Posterior vena cava (tissue), 2 donors: ENCODE data around the gene NCMAP. TPM values are rescaled to one million over a fixed set of nuclear protein-coding genes. Genes with fewer than 3 reads are reported as not detected.
"Not testable (repeated sequence)": the region's sequence is repeated elsewhere in the genome, so short reads cannot be mapped to it uniquely, and the experiment has no call there.

ENCODE experiments used
- DNase-seq: peaks from one replicate; pipeline ENCODE4 v3.0.0-alpha.2; 2020; ENCODE audit warnings: low spot score
- intact Hi-C, 2 donors: fragments of 100-400 bp; cut with DNase I; formaldehyde crosslinking; loops; one replicate each; pipeline versions ENCODE4 v1.14.1 to v1.14.2; 2022 to 2023
- long read RNA-seq, 2 donors: library from polyadenylated mRNA; unstranded; transcript quantifications; one replicate each; pipeline ENCODE4 v2.0.0, GENCODE V29; 2020 to 2021
- total RNA-seq, 2 donors: library from RNA; stranded (reverse); fragmentation: NEBNext Ultra II Directional; extraction: Animal tissue kit (Norgen Biotek cat#: 25700); gene quantifications; one replicate each; pipeline ENCODE4 v1.2.1, GENCODE V29; 2021
- donor health status: DM: yes; HTN: yes; CAD: no.
- donor health status: DM: yes; HTN: yes; CAD: no.

NCMAP gene
- not detected for total RNA-seq
- long read RNA-seq, donor 1 = 0 reads
- long read RNA-seq, donor 2 = 0 reads

DNA sequence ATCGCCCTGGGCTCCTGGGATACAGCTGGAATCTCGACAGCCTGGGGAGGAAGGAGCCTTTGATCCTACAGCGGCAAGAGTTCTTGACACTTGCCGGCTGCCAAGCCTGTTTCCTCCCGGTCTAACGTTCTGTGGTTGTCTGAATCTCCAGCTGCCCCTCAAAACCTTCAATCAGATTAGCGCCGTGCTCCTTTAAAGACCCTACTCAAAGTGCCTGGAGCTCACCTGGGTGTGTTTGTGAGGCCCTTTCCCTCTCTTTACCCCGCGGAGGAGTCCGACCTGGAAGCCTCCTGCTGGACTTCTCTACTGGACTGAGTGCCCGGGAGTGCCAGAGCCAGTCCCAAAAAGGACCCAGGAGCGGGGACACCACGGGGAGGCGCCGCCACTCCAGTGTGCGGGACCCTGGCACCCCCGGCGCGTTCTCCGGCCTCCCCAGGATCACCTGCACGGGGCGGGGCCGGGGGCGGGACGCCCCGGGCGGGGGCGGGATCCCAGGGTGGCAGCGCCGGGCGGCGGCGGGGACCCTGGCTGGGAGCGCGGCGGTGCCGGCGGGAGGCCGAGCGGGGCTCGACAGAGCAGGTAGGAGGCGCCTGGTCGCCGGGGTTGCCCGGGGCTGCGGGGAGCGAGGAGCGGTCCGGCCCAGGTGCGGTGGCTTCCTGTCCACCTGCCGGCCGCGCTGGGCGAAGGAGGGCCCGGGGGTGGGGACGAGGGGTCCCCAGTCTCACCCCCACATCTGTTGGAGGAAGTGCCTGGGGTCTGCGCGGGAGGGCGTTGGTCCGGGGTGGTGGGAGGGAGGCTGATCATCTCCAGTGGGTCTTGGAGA, at the start of gene NCMAP:
Gene NCMAP, plus strand, starts transcription at position 497 of the 823 bp plus-strand sequence. CDS start 39,344 bp downstream, outside the sequence.
- DNase-seq = no peak
- intact Hi-C loops = no loop called here

DNA sequence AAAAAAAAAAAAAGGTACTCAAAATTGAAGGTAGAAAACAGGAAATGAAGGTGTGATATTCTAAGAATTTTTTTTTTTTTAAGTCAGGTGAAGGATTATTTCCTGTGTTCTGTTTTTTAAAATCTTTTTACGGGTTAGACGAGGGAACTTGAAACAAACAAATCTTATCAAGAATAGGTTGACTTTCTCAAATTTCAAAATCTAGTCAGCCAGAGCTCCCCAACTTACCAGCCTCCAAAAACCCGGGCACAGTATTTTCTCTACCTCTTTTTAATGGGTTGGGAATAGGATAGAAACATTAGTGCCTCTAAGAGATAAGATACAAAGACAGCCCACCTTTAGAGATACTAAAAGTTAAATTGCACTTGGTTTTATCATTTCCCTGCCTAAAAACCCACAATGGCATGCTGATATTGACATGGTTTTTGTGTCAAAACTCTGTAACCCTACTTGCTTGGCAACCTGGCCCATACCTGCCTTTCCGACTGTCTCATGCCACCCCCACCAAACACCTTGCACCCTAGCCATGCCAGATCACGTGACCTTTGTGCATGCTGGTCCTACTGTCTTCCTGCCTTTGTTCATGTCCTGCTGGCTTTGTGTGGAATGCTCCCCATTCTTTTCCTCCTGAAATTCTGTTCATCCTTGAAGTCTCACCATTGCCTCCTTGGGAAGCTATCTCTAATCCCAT, 49.1 kb upstream of the NCMAP start:
- DNase-seq = no peak

DNA sequence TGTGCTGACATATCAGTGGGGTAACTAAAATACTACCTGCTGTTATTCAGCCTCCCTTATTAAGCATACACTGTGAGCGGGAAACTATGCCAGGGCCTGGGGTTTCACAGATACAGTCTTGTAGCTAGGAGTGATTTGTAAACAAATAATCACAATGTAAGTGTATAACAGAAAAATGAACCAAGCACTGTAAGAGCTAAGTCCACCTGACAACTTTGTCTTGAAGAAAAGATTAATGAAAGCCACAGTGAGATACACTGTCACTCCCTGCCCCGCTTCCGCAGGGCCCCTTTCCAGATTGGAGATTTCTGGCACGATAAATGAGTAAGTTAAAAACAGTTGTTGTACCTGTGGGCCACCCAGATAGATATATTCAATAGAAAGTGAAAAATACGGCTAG, 48.5 kb upstream of the NCMAP start:
- DNase-seq = no peak

More for the DNA sequence above, 49.1 kb upstream of the NCMAP start:
- intact Hi-C loops = no loop called here

DNA sequence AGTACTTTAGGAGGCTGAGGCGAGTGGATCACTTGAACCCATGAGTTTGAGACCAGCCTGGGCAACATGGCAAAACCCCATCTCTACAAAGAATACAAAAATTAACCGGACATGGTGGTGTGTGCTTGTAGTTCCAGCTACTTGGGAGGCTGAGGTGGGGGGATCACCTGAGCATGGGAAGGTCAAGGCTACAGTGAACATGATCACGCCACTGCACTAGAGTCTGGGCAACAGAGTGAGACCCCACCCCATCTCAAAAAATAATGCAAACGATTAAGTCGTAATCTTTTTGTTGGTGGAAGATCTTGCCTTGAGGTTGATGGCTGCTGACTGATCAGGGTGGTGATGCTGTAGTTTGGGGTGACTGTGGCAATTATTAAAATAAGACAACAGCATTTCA, 47.0 kb upstream of the NCMAP start:
- intact Hi-C loops = no loop called here
- no peak for DNase-seq

More for the DNA sequence above, 48.5 kb upstream of the NCMAP start:
- intact Hi-C loops = no loop called here

GRCh38 chr1:24513706-24514105, 42.2 kb upstream of the NCMAP start:
- intact Hi-C loops = loop anchor here in 1 of 2 donors (10.0 kb wide), 1 partner anchor 971 kb away; no protein-coding TSS in a partner anchor
- no peak for DNase-seq

- DNase-seq = no peak
- intact Hi-C loops = loop anchor here in 1 of 2 donors (10.0 kb wide), 1 partner anchor 970 kb away; no protein-coding TSS in a partner anchor
These were observed 40.9 kb upstream of the NCMAP start for GRCh38 chr1:24514946-24515345.

GRCh38 chr1:24515671-24516209, 40.1 kb upstream of the NCMAP start:
- intact Hi-C loops = loop anchor here in 1 of 2 donors (10.0 kb wide), 1 partner anchor 969 kb away; no protein-coding TSS in a partner anchor
- DNase-seq = not testable (repeated sequence)

DNA sequence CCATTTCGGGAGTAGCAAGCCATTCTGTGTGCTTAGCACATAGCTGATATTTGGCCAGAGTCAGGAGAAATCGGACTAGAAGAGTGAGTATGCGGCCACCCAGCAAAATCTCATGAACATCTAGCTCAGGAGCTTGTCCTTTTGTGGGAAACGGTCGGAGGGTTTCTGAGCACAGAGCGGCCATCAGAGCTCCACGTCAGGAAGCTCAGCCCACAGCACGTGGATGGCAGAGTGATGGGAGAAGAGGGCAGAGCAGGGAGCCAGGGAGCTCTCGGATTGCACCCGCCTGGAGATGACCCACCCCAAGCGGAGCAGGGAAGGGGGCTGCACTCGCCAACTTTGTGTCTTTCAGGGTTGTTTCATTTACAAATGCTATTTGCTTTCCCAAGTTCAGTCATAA, 39.4 kb upstream of the NCMAP start:
- no peak for DNase-seq
- intact Hi-C loops = loop anchor here in 1 of 2 donors (10.0 kb wide), 1 partner anchor 968 kb away; no protein-coding TSS in a partner anchor

- intact Hi-C loops = loop anchor here in 1 of 2 donors (10.0 kb wide), 1 partner anchor 967 kb away; no protein-coding TSS in a partner anchor
- no peak for DNase-seq
These were observed 38.0 kb upstream of the NCMAP start for GRCh38 chr1:24517898-24518297.

DNA sequence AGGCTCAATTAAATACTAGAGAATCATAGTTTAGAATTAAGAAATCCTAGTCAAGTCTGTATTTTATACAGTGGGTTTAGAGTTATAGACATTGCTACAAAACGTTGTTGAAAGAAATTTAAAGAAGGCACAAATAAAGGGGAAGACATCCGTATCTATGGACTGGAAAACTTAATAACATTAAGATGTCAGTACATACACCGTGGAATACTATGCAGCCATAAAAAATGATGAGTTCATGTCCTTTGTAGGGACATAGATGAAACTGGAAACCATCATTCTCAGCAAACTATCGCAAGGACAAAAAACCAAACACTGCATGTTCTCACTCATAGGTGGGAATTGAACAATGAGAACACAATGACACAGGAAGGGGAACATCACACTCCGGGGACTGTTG, 35.6 kb upstream of the NCMAP start:
- DNase-seq, intact Hi-C loops: not testable (repeated sequence)

GRCh38 chr1:24525606-24526005, 30.3 kb upstream of the NCMAP start:
- no peak for DNase-seq
- intact Hi-C loops = no loop called here

DNA sequence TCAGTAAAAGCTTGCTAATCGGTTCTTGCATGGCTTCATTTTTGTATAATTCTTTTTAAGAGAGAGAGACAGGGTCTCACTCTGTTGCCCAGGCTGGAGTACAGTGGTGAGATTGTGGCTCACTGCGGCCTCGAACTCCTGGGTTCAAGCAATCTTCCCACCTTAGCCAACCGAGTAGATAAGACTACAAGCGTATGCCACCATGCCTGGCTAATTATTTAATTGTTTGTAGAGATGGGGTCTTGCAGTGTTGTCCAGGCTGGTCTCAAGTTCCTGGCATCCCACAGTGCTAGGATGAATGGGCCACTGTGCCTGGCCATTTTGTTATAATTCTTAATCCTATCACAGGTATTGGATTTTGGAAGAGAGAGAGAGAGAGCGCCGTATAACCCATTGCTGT, 29.8 kb upstream of the NCMAP start:
- intact Hi-C loops = no loop called here
- DNase-seq = no peak

DNA sequence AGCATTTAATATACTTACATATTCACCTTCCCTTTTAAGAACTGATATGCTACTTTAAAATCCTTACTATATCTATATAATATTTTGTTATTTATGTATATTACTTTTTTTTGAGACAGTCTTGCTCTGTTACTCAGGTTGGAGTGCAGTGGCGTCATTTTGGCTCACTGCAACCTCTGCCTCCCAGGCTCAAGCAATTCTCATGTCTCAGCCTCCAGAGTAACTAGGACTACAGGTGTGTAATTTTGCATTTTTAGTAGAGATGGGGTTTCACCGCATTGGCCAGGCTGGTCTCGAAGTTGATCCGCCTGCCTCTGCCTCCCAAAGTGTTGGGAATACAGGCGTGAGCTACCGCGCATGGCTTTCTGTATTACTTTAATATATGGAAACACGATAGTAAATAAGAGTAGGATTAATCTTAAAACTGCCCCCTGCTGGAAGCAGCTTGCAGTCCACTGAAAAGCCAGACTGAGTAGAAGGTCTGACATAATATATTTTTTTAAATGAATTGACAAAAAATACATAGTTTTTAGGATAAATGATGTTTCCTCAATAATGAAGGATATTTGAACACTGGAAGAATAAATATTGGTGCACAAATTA, 28.8 kb upstream of the NCMAP start:
- DNase-seq = no peak

GRCh38 chr1:24528744-24529143, 27.1 kb upstream of the NCMAP start:
- no peak for DNase-seq
- intact Hi-C loops = no loop called here

More for the DNA sequence above, 28.8 kb upstream of the NCMAP start:
- intact Hi-C loops = no loop called here

- intact Hi-C loops, DNase-seq: not testable (repeated sequence)
These were observed 26.6 kb upstream of the NCMAP start for GRCh38 chr1:24529292-24529691.

DNA sequence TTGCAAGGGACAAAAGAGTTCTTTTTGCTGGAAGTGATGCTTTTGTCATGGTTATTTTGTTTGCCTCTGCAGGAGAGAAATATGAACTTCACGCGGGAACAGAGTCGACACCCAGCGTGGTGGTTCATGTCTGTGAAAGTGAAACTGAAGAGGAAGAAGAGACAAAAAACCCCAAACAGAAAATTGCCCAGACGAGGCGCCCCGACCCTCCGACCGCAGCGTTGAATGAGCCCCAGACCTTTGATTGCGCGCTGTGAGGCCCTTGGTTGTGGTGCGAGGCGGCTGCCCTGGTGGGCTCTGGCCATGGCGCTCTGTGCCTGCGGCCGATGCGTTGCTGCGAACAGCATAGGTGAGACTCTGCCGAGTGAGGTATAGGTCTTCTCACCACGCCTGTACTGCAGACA, 20.9 kb upstream of the NCMAP start:
- intact Hi-C loops = no loop called here
- no peak for DNase-seq

GRCh38 chr1:24535778-24536177, 20.1 kb upstream of the NCMAP start:
- no peak for DNase-seq
- intact Hi-C loops = no loop called here

DNA sequence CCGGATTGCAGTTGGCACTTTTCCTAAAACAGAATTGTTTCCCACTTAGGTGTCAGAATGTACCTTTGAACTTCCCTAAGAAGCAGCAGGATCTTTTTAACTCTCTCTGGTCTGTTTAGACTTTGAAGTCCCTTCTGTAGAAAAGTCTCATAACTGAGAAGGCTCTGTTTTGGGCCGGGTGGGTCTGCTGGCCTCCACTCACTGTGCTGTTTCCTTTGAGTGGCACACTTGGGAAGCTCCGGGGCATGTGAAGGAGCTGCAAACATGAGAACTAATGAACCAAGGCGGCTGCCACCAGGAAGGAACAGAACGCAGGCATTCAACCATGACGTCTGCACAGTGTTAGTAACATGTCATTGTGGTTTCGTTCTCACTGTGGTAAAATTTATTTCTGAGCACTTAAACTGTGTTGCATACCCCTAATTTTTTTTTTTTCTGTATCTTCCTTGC, 19.5 kb upstream of the NCMAP start:
- no peak for DNase-seq
- intact Hi-C loops = no loop called here
